ENCODE results near the gene TBK1. TPM values are rescaled to one million over a fixed set of nuclear protein-coding genes. Genes with fewer than 3 reads are reported as not detected.

TBK1 gene
- total RNA-seq, 1 experiment from 2014 or later: 33.8 TPM

GRCh38 chr12:64530566-64530965 lies 78.6 kb downstream of the TBK1 start:
- Histone ChIP-seq H3K36me3 (ENCODE audit: insufficient read depth, low read length, poor library complexity, severe bottlenecking) (no peaks in the 10 kb centered on the region), H3K4me1 (ENCODE audit: insufficient read depth, low read length, poor library complexity, severe bottlenecking) (no peaks in the 10 kb centered on the region), H3K4me3 (ENCODE audit: low read depth, low read length, poor library complexity, severe bottlenecking) (no peak overlapping the region), H3K9me3 (ENCODE audit: low read depth, low read length, poor library complexity, severe bottlenecking) (no peaks in the 10 kb centered on the region), H3K27ac (ENCODE audit: low read depth, low read length, poor library complexity, severe bottlenecking) (no peak overlapping the region), H3K27me3 (replicated peaks; ENCODE audit: insufficient read depth, low read depth, low read length, poor library complexity) (no peaks in the 10 kb centered on the region)
- ChIA-PET POLR2A (ENCODE audit: low non-redundant PET) (no interaction called here), CTCF (interaction anchor here (0.7 kb wide), 1 partner anchor 31 kb away, joined by 3 read pairs; no protein-coding TSS in a partner anchor)
- DNase-seq (ENCODE audit: low spot score): no peak
- TF ChIP-seq CTCF (conservative IDR thresholded peaks at IDR 0.05; ENCODE audit: low read depth, low read length) (no peak), EZH2 (IDR thresholded peaks at IDR 0.05; ENCODE audit: borderline replicate concordance, low read depth, low read length, poor library complexity, severe bottlenecking) (no peak)
- intact Hi-C loops (cut with micrococcal nuclease; ENCODE audit: unreplicated experiment): no loop called here
- no TSS peak for BruUV-seq (replicated peaks)

- no peak for DNase-seq (ENCODE audit: low spot score)
- H3K36me3 ChIP-seq (ENCODE audit: insufficient read depth, low read length, poor library complexity, severe bottlenecking): no peaks in the 10 kb centered on the region
- no peak overlapping the region for H3K27ac ChIP-seq (ENCODE audit: low read depth, low read length, poor library complexity, severe bottlenecking)
- H3K9me3 ChIP-seq (ENCODE audit: low read depth, low read length, poor library complexity, severe bottlenecking): no peaks in the 10 kb centered on the region
- no peaks in the 10 kb centered on the region for H3K27me3 ChIP-seq (replicated peaks; ENCODE audit: insufficient read depth, low read depth, low read length, poor library complexity)
- no peak overlapping the region for H3K4me3 ChIP-seq (ENCODE audit: low read depth, low read length, poor library complexity, severe bottlenecking)
- TF ChIP-seq CTCF (conservative IDR thresholded peaks at IDR 0.05; ENCODE audit: low read depth, low read length): no peak
- no peak for TF ChIP-seq EZH2 (IDR thresholded peaks at IDR 0.05; ENCODE audit: borderline replicate concordance, low read depth, low read length, poor library complexity, severe bottlenecking)
- ChIA-PET CTCF (no interaction called here), POLR2A (ENCODE audit: low non-redundant PET) (no interaction called here)
- no peaks in the 10 kb centered on the region for H3K4me1 ChIP-seq (ENCODE audit: insufficient read depth, low read length, poor library complexity, severe bottlenecking)
- no TSS peak for BruUV-seq (replicated peaks)
- intact Hi-C loops (cut with micrococcal nuclease; ENCODE audit: unreplicated experiment): no loop called here
Observed at GRCh38 chr12:64531665-64532334, 79.9 kb downstream of the TBK1 start.

DNA sequence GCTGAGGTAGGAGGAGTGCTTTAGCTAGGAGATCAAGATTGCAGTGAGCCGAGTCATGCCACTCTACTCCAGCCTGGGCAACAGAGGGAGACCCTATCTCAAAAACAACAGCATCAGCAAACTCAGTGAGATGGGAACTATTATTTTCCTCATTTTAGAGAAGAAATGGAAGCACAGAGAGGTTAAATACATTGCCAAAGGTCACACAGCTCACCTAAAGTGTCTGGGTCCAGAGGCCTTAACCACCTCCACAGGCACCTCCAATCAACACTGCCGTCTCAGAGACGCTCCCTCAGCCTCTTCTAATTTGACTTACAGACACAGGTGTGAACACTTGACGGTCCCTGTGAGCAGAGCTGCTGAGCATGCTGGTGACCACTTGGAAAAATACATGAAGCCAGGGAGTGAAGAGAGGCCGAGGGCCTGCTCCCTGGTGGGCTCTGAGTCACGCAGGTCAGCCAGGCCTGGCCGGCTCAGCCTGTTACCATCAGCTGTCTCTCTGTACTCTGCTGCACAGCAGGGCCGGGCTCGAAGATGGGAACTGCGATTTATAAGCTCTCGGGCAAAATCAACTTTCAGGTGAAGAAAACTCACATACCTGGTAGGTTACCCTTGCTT lies 80.9 kb downstream of the TBK1 start:
- Histone ChIP-seq H3K27ac (ENCODE audit: low read depth, low read length, poor library complexity, severe bottlenecking) (no peak overlapping the region), H3K36me3 (ENCODE audit: insufficient read depth, low read length, poor library complexity, severe bottlenecking) (no peaks in the 10 kb centered on the region), H3K4me1 (ENCODE audit: insufficient read depth, low read length, poor library complexity, severe bottlenecking) (no peaks in the 10 kb centered on the region), H3K9me3 (ENCODE audit: low read depth, low read length, poor library complexity, severe bottlenecking) (no peaks in the 10 kb centered on the region), H3K27me3 (replicated peaks; ENCODE audit: insufficient read depth, low read depth, low read length, poor library complexity) (no peaks in the 10 kb centered on the region), H3K4me3 (ENCODE audit: low read depth, low read length, poor library complexity, severe bottlenecking) (no peak overlapping the region)
- no TSS peak for BruUV-seq (replicated peaks)
- DNase-seq (ENCODE audit: low spot score): no peak
- ChIA-PET CTCF (no interaction called here), POLR2A (ENCODE audit: low non-redundant PET) (no interaction called here)
- TF ChIP-seq EZH2 (IDR thresholded peaks at IDR 0.05; ENCODE audit: borderline replicate concordance, low read depth, low read length, poor library complexity, severe bottlenecking) (no peak), CTCF (conservative IDR thresholded peaks at IDR 0.05; ENCODE audit: low read depth, low read length) (no peak)
- intact Hi-C loops (cut with micrococcal nuclease; ENCODE audit: unreplicated experiment): no loop called here
